ENCODE data around the gene ADGRG6.

ADGRG6 gene

DNA sequence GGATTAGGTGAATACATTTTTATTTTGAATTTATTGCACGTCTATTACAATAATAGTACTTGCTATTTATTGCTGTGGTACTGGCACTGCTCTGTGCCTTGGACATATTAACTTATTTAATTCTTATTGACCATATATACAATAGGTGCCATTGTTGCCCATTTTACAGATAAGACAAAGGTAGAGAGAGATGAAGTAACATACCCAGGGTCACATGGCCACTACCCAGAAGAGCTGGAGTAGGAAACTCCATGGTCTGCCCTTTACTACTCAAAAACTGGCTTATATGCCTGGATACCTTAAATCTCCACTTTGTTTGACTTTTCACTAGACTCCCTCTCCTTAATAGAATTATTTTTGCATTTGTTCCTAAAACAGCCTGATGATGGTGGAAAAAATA is 67.5 kb downstream of the ADGRG6 start:
- no peaks in the 10 kb centered on the region for H3K9me3 Mint-ChIP-seq
- no peak for DNase-seq
- H3K36me3 Mint-ChIP-seq (ENCODE audit: low read depth), result no peaks in the 10 kb centered on the region
- H3K27ac Mint-ChIP-seq, result no peak overlapping the region
- TF ChIP-seq, protein P1, sequence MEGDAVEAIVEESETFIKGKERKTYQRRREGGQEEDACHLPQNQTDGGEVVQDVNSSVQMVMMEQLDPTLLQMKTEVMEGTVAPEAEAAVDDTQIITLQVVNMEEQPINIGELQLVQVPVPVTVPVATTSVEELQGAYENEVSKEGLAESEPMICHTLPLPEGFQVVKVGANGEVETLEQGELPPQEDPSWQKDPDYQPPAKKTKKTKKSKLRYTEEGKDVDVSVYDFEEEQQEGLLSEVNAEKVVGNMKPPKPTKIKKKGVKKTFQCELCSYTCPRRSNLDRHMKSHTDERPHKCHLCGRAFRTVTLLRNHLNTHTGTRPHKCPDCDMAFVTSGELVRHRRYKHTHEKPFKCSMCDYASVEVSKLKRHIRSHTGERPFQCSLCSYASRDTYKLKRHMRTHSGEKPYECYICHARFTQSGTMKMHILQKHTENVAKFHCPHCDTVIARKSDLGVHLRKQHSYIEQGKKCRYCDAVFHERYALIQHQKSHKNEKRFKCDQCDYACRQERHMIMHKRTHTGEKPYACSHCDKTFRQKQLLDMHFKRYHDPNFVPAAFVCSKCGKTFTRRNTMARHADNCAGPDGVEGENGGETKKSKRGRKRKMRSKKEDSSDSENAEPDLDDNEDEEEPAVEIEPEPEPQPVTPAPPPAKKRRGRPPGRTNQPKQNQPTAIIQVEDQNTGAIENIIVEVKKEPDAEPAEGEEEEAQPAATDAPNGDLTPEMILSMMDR (IDR thresholded peaks at IDR 0.05), result no peak
- no peak overlapping the region for H3K4me3 Mint-ChIP-seq
- no peaks in the 10 kb centered on the region for H3K27me3 Mint-ChIP-seq (ENCODE audit: low read depth, poor library complexity)
- no peaks in the 10 kb centered on the region for H3K4me1 Mint-ChIP-seq

DNA sequence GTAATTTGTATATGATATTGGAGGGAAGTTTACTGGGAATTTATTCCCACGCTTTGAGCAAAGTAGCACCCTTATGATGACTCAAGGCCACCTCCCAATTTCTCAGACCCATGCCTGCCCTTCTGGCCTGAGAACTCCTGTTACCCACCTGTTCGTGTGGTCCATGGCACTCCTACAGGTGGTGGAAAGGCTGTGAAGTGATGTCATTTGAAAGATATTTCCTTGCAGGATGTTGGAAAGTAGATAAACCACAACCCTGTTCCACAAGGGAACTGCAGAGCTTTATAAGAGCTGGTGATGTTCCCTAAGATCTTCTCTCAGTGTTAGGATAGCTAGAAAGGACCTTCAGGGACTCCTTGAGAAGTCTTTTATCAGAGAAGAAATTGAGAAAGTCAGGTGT is 70.5 kb downstream of the ADGRG6 start:
- no peak overlapping the region for H3K4me3 Mint-ChIP-seq
- no peaks in the 10 kb centered on the region for H3K36me3 Mint-ChIP-seq (ENCODE audit: low read depth)
- peaks cover 15% of the 10 kb centered on the region for H3K4me1 Mint-ChIP-seq
- H3K27ac Mint-ChIP-seq, result no peak overlapping the region
- no peaks in the 10 kb centered on the region for H3K9me3 Mint-ChIP-seq
- DNase-seq, result no peak
- H3K27me3 Mint-ChIP-seq (ENCODE audit: low read depth, poor library complexity), result no peaks in the 10 kb centered on the region
- TF ChIP-seq, protein P1 (IDR thresholded peaks at IDR 0.05), result no peak

DNA sequence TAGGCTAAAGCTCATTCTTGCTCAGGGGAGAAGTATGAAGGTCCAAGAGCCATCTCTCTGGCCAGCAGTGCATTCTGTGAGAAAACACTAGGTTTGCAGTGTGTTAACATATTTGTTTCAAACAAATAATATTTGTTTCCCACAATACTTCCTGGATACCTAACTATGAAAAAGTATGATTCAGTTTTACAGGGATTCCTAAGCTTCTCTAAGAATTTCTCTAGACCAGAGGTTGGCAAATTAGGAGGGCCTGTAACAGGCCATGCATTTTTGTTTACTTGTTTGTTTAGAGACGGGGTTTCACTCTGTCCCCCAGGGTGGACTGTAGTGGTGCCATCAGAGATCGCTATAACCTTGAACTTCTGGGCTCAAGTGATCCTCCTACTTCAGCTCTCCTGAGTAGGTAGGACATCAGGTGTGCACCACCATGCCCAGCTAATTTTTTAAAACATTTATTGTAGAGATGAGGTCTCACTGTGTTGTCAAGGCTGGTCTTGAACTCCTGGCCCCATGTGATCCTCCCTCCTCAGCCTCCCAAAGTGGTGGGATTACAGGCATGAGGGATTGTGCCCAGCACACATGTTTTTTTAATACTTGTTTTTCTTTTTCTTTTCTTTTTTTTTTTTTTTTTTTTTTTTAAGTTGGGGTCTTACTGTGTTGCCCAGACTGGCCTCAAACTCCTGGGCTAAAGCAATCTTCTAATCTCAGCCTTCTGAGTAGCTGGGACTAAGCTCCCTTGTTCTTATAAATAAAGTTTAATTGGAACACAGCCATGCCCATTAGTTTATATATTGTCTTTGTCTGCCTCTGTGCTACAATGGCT is 71.7 kb downstream of the ADGRG6 start:
- H3K9me3 Mint-ChIP-seq, result no peaks in the 10 kb centered on the region
- no peak for DNase-seq
- H3K4me1 Mint-ChIP-seq, result peaks cover 26% of the 10 kb centered on the region
- H3K4me3 Mint-ChIP-seq, result no peak overlapping the region
- no peaks in the 10 kb centered on the region for H3K27me3 Mint-ChIP-seq (ENCODE audit: low read depth, poor library complexity)
- no peak overlapping the region for H3K27ac Mint-ChIP-seq
- H3K36me3 Mint-ChIP-seq (ENCODE audit: low read depth), result no peaks in the 10 kb centered on the region
- TF ChIP-seq, protein P1 (IDR thresholded peaks at IDR 0.05), result no peak

DNA sequence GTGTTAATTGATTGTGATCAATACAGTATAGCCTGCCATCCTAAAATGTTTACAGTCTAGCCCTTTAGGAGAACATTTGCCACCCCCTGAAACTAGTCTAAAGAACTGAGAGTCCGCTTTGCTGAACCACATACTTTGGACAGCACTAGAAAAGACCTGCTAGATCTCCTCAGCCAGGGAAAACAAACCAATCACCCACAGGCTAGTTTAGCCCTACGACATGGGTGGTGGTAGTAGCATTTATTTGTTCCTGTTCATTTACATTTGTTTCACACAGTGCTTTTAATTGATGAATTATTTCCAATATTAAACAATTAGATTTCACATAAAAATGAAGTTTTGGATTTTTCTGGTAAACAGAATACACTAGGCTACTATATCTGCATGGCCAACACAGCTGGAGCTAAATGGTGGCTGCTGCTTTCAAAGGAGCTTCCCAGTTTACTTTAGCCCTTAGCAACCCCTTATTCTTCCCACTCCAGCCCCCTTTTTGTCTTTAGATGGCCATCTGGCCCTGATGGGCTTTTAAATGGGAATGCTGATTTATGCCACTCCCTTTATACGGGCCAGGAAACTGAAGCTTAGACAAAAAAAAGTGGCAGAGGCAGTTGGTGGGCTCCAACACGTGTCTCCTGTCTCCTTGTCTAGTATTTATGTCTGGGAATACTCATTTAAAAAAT is 72.4 kb downstream of the ADGRG6 start:
- H3K27me3 Mint-ChIP-seq (ENCODE audit: low read depth, poor library complexity), result no peaks in the 10 kb centered on the region
- peaks cover 34% of the 10 kb centered on the region for H3K4me1 Mint-ChIP-seq
- no peaks in the 10 kb centered on the region for H3K36me3 Mint-ChIP-seq (ENCODE audit: low read depth)
- no peak overlapping the region for H3K27ac Mint-ChIP-seq
- H3K4me3 Mint-ChIP-seq, result no peak overlapping the region
- H3K9me3 Mint-ChIP-seq, result no peaks in the 10 kb centered on the region
- DNase-seq, result no peak
- TF ChIP-seq, protein P1 (IDR thresholded peaks at IDR 0.05), result no peak

DNA sequence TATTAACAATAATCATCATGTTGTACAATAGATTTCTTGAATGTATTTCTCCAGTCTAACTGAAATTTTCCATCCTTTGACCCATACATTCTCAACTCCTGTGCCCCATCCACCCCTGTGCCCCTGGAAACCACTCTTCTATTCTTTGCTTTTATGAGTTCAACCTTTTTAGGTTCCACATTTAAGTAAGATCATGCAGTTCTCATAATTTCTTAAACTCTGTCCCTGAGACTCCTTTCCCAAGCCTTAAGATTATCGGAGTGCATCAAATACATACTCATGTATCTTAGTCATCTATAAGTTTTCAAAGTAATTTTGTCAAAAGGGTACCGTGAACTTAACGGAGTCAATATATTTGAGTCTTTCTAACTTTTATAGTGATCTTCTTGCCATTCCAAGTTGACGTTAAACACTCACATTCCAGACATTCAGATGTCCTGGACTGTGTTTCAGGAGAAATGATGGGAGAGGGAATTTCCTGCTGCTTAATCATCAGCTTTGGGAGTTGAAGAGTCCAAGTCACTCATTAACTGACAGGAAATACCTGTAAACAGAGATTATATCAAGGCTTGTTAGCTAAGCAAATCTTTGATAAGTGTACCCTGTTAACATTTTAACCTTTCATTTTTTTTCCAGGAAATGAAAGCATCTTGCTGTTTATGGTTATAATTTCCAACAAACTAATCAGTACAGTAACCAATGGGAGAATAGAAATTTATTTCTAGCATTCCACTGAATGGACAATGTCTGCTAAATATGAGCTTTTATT is 73.3 kb downstream of the ADGRG6 start:
- Mint-ChIP-seq H3K4me1 (peaks cover 35% of the 10 kb centered on the region), H3K27me3 (ENCODE audit: low read depth, poor library complexity) (no peaks in the 10 kb centered on the region), H3K9me3 (no peaks in the 10 kb centered on the region), H3K4me3 (no peak overlapping the region), H3K36me3 (ENCODE audit: low read depth) (no peaks in the 10 kb centered on the region), H3K27ac (peak overlapping the region; percentile 62)
- no peak for DNase-seq
- TF ChIP-seq, protein P1 (IDR thresholded peaks at IDR 0.05), result no peak
